GM23338 (cell line): Measurements from ENCODE around the gene KDM4B. TPM values are rescaled to one million over a fixed set of nuclear protein-coding genes. Genes with fewer than 3 reads are reported as not detected.

Experiments
- ATAC-seq: fragments of 200-7000 bp; cut with Tn5 transposase; 3 replicates; pipeline ENCODE4 v1.9.1; 2020
- DNase-seq: peaks from one replicate; pipeline ENCODE4 v3.0.0-alpha.2; 2015; ENCODE audit warnings: low spot score
- H2AFZ ChIP-seq: fragments of 200-600 bp; sonication (generic); 2 replicates; pipeline ENCODE4 v1.8.0; 2016; ENCODE audit warnings: antibody characterized with exemption, mild to moderate bottlenecking, moderate library complexity
- H3F3A ChIP-seq: fragments of 200-600 bp; sonication (generic); replicated peaks from 2 replicates; pipeline ENCODE4 v1.8.0; 2017; ENCODE audit warnings: antibody characterized with exemption, mixed run types, low read depth
- H3K27ac ChIP-seq: fragments of 200-600 bp; sonication (generic); 2 replicates; pipeline ENCODE4 v1.6.1; 2016; ENCODE audit warnings: low read depth
- H3K27me3 ChIP-seq: fragments of 200-600 bp; sonication (generic); 2 replicates; pipeline ENCODE4 v1.8.0; 2016; ENCODE audit warnings: mild to moderate bottlenecking, mixed run types, moderate library complexity; ENCODE audit not compliant: insufficient read depth
- H3K36me3 ChIP-seq: fragments of 200-600 bp; sonication (generic); 2 replicates; pipeline ENCODE4 v1.8.0; 2016; ENCODE audit warnings: mild to moderate bottlenecking; ENCODE audit not compliant: insufficient read depth
- H3K4me1 ChIP-seq: fragments of 200-600 bp; sonication (generic); 2 replicates; pipeline ENCODE4 v1.8.0; 2016; ENCODE audit warnings: mild to moderate bottlenecking, moderate library complexity; ENCODE audit not compliant: insufficient read depth
- H3K4me2 ChIP-seq: fragments of 200-600 bp; sonication (generic); 2 replicates; pipeline ENCODE4 v1.7.1; 2017; ENCODE audit warnings: mixed run types
- H3K4me3 ChIP-seq: fragments of 200-600 bp; sonication (generic); 2 replicates; pipeline ENCODE4 v1.6.1; 2016; ENCODE audit warnings: mixed run types
- H3K79me2 ChIP-seq: fragments of 200-600 bp; sonication (generic); replicated peaks from 2 replicates; pipeline ENCODE4 v1.8.0; 2017; ENCODE audit warnings: mild to moderate bottlenecking; ENCODE audit not compliant: insufficient read depth
- H3K9me2 ChIP-seq: fragments of 200-600 bp; sonication (generic); 2 replicates; pipeline ENCODE4 v1.8.0; 2017; ENCODE audit not compliant: insufficient read depth
- H4K20me1 ChIP-seq: fragments of 200-600 bp; sonication (generic); replicated peaks from 2 replicates; pipeline ENCODE4 v1.8.0; 2017; ENCODE audit warnings: mild to moderate bottlenecking; ENCODE audit not compliant: insufficient read depth
- H3K27ac Mint-ChIP-seq: 2 replicates; pipeline ENCODE4 v1.8.0; 2020; ENCODE audit warnings: inconsistent platforms, mild to moderate bottlenecking, moderate library complexity, mixed read lengths
- H3K27me3 Mint-ChIP-seq: 3 replicates; pipeline ENCODE4 v1.8.0; 2022; ENCODE audit warnings: low read depth, mild to moderate bottlenecking, moderate library complexity, mixed read lengths, inconsistent platforms; ENCODE audit not compliant: insufficient read depth, poor library complexity
- H3K36me3 Mint-ChIP-seq: 3 replicates; pipeline ENCODE4 v1.8.0; 2021; ENCODE audit warnings: low read depth, mild to moderate bottlenecking, inconsistent platforms, moderate library complexity, mixed read lengths
- H3K4me1 Mint-ChIP-seq: 3 replicates; pipeline ENCODE4 v1.8.0; 2020; ENCODE audit warnings: mild to moderate bottlenecking, inconsistent platforms, mixed read lengths
- H3K4me3 Mint-ChIP-seq: 3 replicates; pipeline ENCODE4 v1.8.0; 2021; ENCODE audit warnings: moderate library complexity, mild to moderate bottlenecking, inconsistent platforms, mixed read lengths
- H3K9me3 Mint-ChIP-seq: 3 replicates; pipeline ENCODE4 v1.8.0; 2020; ENCODE audit warnings: moderate library complexity, mild to moderate bottlenecking, inconsistent platforms, mixed read lengths
- CREB1 ChIP-seq: fragments of 250-450 bp; sonication (Bioruptor Pico); IDR thresholded peaks from 2 replicates; pipeline ENCODE4 v1.5.0; 2020; ENCODE audit warnings: low read depth, mild to moderate bottlenecking, moderate library complexity
- EZH2 ChIP-seq: fragments of 200-600 bp; sonication (generic); IDR thresholded peaks from one replicate; pipeline ENCODE4 v1.8.0; 2017; ENCODE audit warnings: antibody characterized with exemption, mild to moderate bottlenecking, low read depth; ENCODE audit not compliant: unreplicated experiment
- EZH2phosphoT487 ChIP-seq: fragments of 200-600 bp; sonication (generic); IDR thresholded peaks from one replicate; pipeline ENCODE4 v1.8.1; 2018; ENCODE audit warnings: antibody characterized with exemption; ENCODE audit not compliant: unreplicated experiment
- JUNB ChIP-seq: IDR thresholded peaks from one replicate; pipeline ENCODE4 v1.6.1; 2016; ENCODE audit warnings: antibody characterized with exemption; ENCODE audit not compliant: unreplicated experiment
- NANOG ChIP-seq: IDR thresholded peaks from 2 replicates; pipeline ENCODE4 v1.6.1; 2016; ENCODE audit warnings: antibody characterized with exemption, borderline replicate concordance
- POLR2AphosphoS5 ChIP-seq: IDR thresholded peaks from 2 replicates; pipeline ENCODE4 v1.6.1; 2016; ENCODE audit warnings: antibody characterized with exemption, low read depth
- STAT1 ChIP-seq: IDR thresholded peaks from one replicate; pipeline ENCODE4 v1.6.1; 2016; ENCODE audit warnings: antibody characterized with exemption; ENCODE audit not compliant: unreplicated experiment
- ZNF114 ChIP-seq: fragments of 250-450 bp; sonication (Bioruptor Pico); IDR thresholded peaks from 2 replicates; pipeline ENCODE4 v1.5.0; 2020; ENCODE audit warnings: mild to moderate bottlenecking, moderate library complexity
- ZNF331 ChIP-seq: fragments of 250-450 bp; sonication (Bioruptor Pico); IDR thresholded peaks from 2 replicates; pipeline ENCODE4 v1.5.0; 2020; ENCODE audit warnings: low read depth, mild to moderate bottlenecking, moderate library complexity
- polyA plus RNA-seq: library from polyadenylated mRNA; unstranded; fragments of >200 nt; fragmentation: Nextera tagmentation; extraction: Ambion mirVana; gene quantifications from 2 replicates; pipeline ENCODE4 v1.2.1, GENCODE V29; 2016
- total RNA-seq: library from RNA; depleted of rRNA; stranded (reverse); fragments of >200 nt; shearing (Covaris generic); gene quantifications from 2 replicates; pipeline ENCODE4 v1.2.3, GENCODE V29; 2014
- TF ChIP-seq, protein P1 (sequence below), 2 experiments: fragments of 200-600 bp in 1 of 2; sonication (generic) in 1 of 2; conservative IDR thresholded peaks; 2 replicates each; pipeline versions ENCODE4 v1.5.1 to v1.6.1; 2016 to 2017; ENCODE audit warnings: antibody characterized with exemption in 2 of 2, low read depth in 2 of 2, mild to moderate bottlenecking in 2 of 2, moderate library complexity in 1 of 2
- TF ChIP-seq, protein P2 (sequence below): fragments of 250-450 bp; sonication (Bioruptor Pico); IDR thresholded peaks from 2 replicates; pipeline ENCODE4 v1.5.0; 2020; ENCODE audit warnings: mild to moderate bottlenecking, moderate library complexity
- TF ChIP-seq, protein P3 (sequence below): IDR thresholded peaks from one replicate; pipeline ENCODE4 v1.6.1; 2018; ENCODE audit warnings: antibody characterized with exemption; ENCODE audit not compliant: unreplicated experiment
- TF ChIP-seq, protein P4 (sequence below): IDR thresholded peaks from 2 replicates; pipeline ENCODE4 v1.6.1; 2016; ENCODE audit warnings: antibody characterized with exemption

The KDM4B gene
- total and polyA plus RNA-seq, 2 experiments from 2014 or later = 9.1 to 27.6 TPM

DNA sequence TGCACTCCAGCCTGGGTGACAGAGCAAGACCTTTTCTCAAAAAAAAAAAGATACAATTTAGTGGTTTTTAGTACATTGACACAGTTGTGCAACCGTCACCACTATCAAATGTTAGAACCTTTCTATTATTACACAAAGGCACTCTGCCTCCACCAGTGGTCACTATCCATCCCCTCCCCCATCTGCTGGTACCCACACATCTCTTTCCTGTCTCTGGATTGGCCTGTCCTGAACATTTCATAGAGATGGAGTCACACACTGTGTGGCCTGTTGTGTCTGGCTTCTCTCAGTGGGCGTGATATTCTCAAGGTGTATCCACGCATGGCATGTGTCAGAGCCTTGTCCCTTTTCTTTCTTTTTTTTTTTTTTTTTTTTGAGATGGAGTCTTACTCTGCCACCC, 11.2 kb downstream of the KDM4B start:
- peaks cover 37% of the 10 kb centered on the region for H4K20me1 ChIP-seq
- TF ChIP-seq, protein P1, sequence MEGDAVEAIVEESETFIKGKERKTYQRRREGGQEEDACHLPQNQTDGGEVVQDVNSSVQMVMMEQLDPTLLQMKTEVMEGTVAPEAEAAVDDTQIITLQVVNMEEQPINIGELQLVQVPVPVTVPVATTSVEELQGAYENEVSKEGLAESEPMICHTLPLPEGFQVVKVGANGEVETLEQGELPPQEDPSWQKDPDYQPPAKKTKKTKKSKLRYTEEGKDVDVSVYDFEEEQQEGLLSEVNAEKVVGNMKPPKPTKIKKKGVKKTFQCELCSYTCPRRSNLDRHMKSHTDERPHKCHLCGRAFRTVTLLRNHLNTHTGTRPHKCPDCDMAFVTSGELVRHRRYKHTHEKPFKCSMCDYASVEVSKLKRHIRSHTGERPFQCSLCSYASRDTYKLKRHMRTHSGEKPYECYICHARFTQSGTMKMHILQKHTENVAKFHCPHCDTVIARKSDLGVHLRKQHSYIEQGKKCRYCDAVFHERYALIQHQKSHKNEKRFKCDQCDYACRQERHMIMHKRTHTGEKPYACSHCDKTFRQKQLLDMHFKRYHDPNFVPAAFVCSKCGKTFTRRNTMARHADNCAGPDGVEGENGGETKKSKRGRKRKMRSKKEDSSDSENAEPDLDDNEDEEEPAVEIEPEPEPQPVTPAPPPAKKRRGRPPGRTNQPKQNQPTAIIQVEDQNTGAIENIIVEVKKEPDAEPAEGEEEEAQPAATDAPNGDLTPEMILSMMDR (conservative IDR thresholded peaks at IDR 0.05; ENCODE audit: low read depth in 2 of 2) = no peak
- TF ChIP-seq ZNF331 (no peak), EZH2phosphoT487 (no peak), POLR2AphosphoS5 (no peak), NANOG (no peak), STAT1 (no peak), EZH2 (no peak), JUNB (no peak), ZNF114 (CRISPR knock-in tag) (no peak), CREB1 (CRISPR knock-in tag) (no peak)
- TF ChIP-seq, protein P2, sequence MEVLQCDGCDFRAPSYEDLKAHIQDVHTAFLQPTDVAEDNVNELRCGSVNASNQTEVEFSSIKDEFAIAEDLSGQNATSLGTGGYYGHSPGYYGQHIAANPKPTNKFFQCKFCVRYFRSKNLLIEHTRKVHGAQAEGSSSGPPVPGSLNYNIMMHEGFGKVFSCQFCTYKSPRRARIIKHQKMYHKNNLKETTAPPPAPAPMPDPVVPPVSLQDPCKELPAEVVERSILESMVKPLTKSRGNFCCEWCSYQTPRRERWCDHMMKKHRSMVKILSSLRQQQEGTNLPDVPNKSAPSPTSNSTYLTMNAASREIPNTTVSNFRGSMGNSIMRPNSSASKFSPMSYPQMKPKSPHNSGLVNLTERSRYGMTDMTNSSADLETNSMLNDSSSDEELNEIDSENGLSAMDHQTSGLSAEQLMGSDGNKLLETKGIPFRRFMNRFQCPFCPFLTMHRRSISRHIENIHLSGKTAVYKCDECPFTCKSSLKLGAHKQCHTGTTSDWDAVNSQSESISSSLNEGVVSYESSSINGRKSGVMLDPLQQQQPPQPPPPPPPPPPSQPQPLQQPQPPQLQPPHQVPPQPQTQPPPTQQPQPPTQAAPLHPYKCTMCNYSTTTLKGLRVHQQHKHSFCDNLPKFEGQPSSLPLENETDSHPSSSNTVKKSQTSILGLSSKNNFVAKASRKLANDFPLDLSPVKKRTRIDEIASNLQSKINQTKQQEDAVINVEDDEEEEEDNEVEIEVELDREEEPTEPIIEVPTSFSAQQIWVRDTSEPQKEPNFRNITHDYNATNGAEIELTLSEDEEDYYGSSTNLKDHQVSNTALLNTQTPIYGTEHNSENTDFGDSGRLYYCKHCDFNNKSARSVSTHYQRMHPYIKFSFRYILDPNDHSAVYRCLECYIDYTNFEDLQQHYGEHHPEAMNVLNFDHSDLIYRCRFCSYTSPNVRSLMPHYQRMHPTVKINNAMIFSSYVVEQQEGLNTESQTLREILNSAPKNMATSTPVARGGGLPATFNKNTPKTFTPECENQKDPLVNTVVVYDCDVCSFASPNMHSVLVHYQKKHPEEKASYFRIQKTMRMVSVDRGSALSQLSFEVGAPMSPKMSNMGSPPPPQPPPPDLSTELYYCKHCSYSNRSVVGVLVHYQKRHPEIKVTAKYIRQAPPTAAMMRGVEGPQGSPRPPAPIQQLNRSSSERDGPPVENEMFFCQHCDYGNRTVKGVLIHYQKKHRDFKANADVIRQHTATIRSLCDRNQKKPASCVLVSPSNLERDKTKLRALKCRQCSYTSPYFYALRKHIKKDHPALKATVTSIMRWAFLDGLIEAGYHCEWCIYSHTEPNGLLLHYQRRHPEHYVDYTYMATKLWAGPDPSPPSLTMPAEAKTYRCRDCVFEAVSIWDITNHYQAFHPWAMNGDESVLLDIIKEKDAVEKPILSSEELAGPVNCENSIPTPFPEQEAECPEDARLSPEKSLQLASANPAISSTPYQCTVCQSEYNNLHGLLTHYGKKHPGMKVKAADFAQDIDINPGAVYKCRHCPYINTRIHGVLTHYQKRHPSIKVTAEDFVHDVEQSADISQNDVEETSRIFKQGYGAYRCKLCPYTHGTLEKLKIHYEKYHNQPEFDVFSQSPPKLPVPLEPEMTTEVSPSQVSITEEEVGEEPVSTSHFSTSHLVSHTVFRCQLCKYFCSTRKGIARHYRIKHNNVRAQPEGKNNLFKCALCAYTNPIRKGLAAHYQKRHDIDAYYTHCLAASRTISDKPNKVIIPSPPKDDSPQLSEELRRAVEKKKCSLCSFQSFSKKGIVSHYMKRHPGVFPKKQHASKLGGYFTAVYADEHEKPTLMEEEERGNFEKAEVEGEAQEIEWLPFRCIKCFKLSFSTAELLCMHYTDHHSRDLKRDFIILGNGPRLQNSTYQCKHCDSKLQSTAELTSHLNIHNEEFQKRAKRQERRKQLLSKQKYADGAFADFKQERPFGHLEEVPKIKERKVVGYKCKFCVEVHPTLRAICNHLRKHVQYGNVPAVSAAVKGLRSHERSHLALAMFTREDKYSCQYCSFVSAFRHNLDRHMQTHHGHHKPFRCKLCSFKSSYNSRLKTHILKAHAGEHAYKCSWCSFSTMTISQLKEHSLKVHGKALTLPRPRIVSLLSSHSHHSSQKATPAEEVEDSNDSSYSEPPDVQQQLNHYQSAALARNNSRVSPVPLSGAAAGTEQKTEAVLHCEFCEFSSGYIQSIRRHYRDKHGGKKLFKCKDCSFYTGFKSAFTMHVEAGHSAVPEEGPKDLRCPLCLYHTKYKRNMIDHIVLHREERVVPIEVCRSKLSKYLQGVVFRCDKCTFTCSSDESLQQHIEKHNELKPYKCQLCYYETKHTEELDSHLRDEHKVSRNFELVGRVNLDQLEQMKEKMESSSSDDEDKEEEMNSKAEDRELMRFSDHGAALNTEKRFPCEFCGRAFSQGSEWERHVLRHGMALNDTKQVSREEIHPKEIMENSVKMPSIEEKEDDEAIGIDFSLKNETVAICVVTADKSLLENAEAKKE (CRISPR knock-in tag) = no peak
- TF ChIP-seq, protein P3, sequence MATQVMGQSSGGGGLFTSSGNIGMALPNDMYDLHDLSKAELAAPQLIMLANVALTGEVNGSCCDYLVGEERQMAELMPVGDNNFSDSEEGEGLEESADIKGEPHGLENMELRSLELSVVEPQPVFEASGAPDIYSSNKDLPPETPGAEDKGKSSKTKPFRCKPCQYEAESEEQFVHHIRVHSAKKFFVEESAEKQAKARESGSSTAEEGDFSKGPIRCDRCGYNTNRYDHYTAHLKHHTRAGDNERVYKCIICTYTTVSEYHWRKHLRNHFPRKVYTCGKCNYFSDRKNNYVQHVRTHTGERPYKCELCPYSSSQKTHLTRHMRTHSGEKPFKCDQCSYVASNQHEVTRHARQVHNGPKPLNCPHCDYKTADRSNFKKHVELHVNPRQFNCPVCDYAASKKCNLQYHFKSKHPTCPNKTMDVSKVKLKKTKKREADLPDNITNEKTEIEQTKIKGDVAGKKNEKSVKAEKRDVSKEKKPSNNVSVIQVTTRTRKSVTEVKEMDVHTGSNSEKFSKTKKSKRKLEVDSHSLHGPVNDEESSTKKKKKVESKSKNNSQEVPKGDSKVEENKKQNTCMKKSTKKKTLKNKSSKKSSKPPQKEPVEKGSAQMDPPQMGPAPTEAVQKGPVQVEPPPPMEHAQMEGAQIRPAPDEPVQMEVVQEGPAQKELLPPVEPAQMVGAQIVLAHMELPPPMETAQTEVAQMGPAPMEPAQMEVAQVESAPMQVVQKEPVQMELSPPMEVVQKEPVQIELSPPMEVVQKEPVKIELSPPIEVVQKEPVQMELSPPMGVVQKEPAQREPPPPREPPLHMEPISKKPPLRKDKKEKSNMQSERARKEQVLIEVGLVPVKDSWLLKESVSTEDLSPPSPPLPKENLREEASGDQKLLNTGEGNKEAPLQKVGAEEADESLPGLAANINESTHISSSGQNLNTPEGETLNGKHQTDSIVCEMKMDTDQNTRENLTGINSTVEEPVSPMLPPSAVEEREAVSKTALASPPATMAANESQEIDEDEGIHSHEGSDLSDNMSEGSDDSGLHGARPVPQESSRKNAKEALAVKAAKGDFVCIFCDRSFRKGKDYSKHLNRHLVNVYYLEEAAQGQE = no peak
- TF ChIP-seq, protein P4, sequence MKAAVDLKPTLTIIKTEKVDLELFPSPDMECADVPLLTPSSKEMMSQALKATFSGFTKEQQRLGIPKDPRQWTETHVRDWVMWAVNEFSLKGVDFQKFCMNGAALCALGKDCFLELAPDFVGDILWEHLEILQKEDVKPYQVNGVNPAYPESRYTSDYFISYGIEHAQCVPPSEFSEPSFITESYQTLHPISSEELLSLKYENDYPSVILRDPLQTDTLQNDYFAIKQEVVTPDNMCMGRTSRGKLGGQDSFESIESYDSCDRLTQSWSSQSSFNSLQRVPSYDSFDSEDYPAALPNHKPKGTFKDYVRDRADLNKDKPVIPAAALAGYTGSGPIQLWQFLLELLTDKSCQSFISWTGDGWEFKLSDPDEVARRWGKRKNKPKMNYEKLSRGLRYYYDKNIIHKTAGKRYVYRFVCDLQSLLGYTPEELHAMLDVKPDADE = no peak
- Mint-ChIP-seq H3K9me3 (no peaks in the 10 kb centered on the region), H3K4me3 (no peak overlapping the region), H3K36me3 (no peaks in the 10 kb centered on the region; the same call in 2 of the 3 replicates), H3K4me1 (peaks cover 27% of the 10 kb centered on the region), H3K27ac (no peak overlapping the region), H3K27me3 (peaks cover 11% of the 10 kb centered on the region)
- 0 out of 2 replicates have a peak, but pooled peaks cover 3% of the 10 kb centered on the region for H3F3A ChIP-seq
- no peak for ATAC-seq
- no peak overlapping the region for H3K27ac ChIP-seq
- H3K36me3 ChIP-seq = no peaks in the 10 kb centered on the region
- no peaks in the 10 kb centered on the region for H3K27me3 ChIP-seq
- no peaks in the 10 kb centered on the region for H3K4me1 ChIP-seq
- DNase-seq = no peak
- no peaks in the 10 kb centered on the region for H3K9me2 ChIP-seq
- H3K4me2 ChIP-seq = no peak overlapping the region
- no peak overlapping the region for H3K4me3 ChIP-seq
- peaks cover 98% of the 10 kb centered on the region for H3K79me2 ChIP-seq
- H2AFZ ChIP-seq = no peak overlapping the region
